MG63 (cell line): ENCODE measurements around the gene MAFF. TPM values are rescaled to one million over a fixed set of nuclear protein-coding genes. Genes with fewer than 3 reads are reported as not detected.

Experiments
- DNase-seq: peaks from one replicate; pipeline ENCODE4 v3.0.0-alpha.2; 2020
- H3K27me3 ChIP-seq: fragments of 250-450 bp; sonication (Bioruptor Pico); 2 replicates; pipeline ENCODE4 v1.5.1; 2020; ENCODE audit warnings: mild to moderate bottlenecking, moderate library complexity
- H3K36me3 ChIP-seq: fragments of 250-450 bp; sonication (Bioruptor Pico); 2 replicates; pipeline ENCODE4 v1.5.1; 2020; ENCODE audit warnings: mild to moderate bottlenecking, moderate library complexity
- H3K4me3 ChIP-seq: fragments of 250-450 bp; sonication (Bioruptor Pico); 2 replicates; pipeline ENCODE4 v1.5.1; 2020; ENCODE audit warnings: mild to moderate bottlenecking, moderate library complexity
- H3K9me3 ChIP-seq: fragments of 250-450 bp; sonication (Bioruptor Pico); 2 replicates; pipeline ENCODE4 v1.5.1; 2020; ENCODE audit warnings: mild to moderate bottlenecking, moderate library complexity
- total RNA-seq: library from RNA; depleted of rRNA; stranded (reverse); fragments of >200 nt; shearing (Covaris generic); gene quantifications from 2 replicates; pipeline ENCODE4 v1.2.3, GENCODE V29; 2014; ENCODE audit warnings: low replicate concordance

MAFF gene
- total RNA-seq, 1 experiment from 2014 or later = 22.0 TPM

GRCh38 chr22:38213319-38213989 is 11.7 kb downstream of the MAFF start:
- Histone ChIP-seq H3K4me3 (no peak overlapping the region), H3K36me3 (peaks cover 54% of the 10 kb centered on the region), H3K9me3 (no peaks in the 10 kb centered on the region), H3K27me3 (no peaks in the 10 kb centered on the region)
- no peak for DNase-seq

- DNase-seq = no peak
- Histone ChIP-seq H3K9me3 (no peaks in the 10 kb centered on the region), H3K36me3 (peaks cover 55% of the 10 kb centered on the region), H3K4me3 (no peak overlapping the region), H3K27me3 (no peaks in the 10 kb centered on the region)
Measured at GRCh38 chr22:38213990-38214301, 12.2 kb downstream of the MAFF start.

GRCh38 chr22:38214302-38215056 is 12.7 kb downstream of the MAFF start:
- no peak for DNase-seq
- no peak overlapping the region for H3K4me3 ChIP-seq

GRCh38 chr22:38215156-38216038 is 13.6 kb downstream of the MAFF start:
- Histone ChIP-seq H3K9me3 (no peaks in the 10 kb centered on the region), H3K36me3 (peaks cover 49% of the 10 kb centered on the region), H3K4me3 (no peak overlapping the region), H3K27me3 (no peaks in the 10 kb centered on the region)
- no peak for DNase-seq

More at GRCh38 chr22:38214302-38215056, 12.7 kb downstream of the MAFF start:
- peaks cover 55% of the 10 kb centered on the region for H3K36me3 ChIP-seq
- H3K27me3 ChIP-seq = no peaks in the 10 kb centered on the region
- no peaks in the 10 kb centered on the region for H3K9me3 ChIP-seq

- DNase-seq = peak; percentile 95
- no peaks in the 10 kb centered on the region for H3K9me3 ChIP-seq
- no peak overlapping the region for H3K4me3 ChIP-seq
- peaks cover 50% of the 10 kb centered on the region for H3K36me3 ChIP-seq
- H3K27me3 ChIP-seq = no peaks in the 10 kb centered on the region
Measured at GRCh38 chr22:38218661-38219622, 17.1 kb downstream of the MAFF start.

- H3K27me3 ChIP-seq = no peaks in the 10 kb centered on the region
- no peaks in the 10 kb centered on the region for H3K9me3 ChIP-seq
- no peak overlapping the region for H3K4me3 ChIP-seq
- DNase-seq = no peak
- peaks cover 51% of the 10 kb centered on the region for H3K36me3 ChIP-seq
Measured at GRCh38 chr22:38219632-38220031, 17.8 kb downstream of the MAFF start.

GRCh38 chr22:38220163-38220562 is 18.4 kb downstream of the MAFF start:
- H3K27me3 ChIP-seq = no peaks in the 10 kb centered on the region
- H3K9me3 ChIP-seq = no peaks in the 10 kb centered on the region
- peaks cover 52% of the 10 kb centered on the region for H3K36me3 ChIP-seq
- H3K4me3 ChIP-seq = no peak overlapping the region
- no peak for DNase-seq

GRCh38 chr22:38220653-38221386 is 19.0 kb downstream of the MAFF start:
- Histone ChIP-seq H3K9me3 (no peaks in the 10 kb centered on the region), H3K27me3 (no peaks in the 10 kb centered on the region), H3K4me3 (no peak overlapping the region), H3K36me3 (peaks cover 45% of the 10 kb centered on the region)
- no peak for DNase-seq

- H3K36me3 ChIP-seq = peaks cover 46% of the 10 kb centered on the region
- no peak for DNase-seq
Measured at GRCh38 chr22:38221407-38221806, 19.6 kb downstream of the MAFF start.

GRCh38 chr22:38221908-38222796 is 20.4 kb downstream of the MAFF start:
- no peak overlapping the region for H3K4me3 ChIP-seq
- peaks cover 48% of the 10 kb centered on the region for H3K36me3 ChIP-seq
- DNase-seq = no peak
- no peaks in the 10 kb centered on the region for H3K27me3 ChIP-seq
- no peaks in the 10 kb centered on the region for H3K9me3 ChIP-seq

More at GRCh38 chr22:38221407-38221806, 19.6 kb downstream of the MAFF start:
- no peaks in the 10 kb centered on the region for H3K9me3 ChIP-seq
- no peak overlapping the region for H3K4me3 ChIP-seq
- no peaks in the 10 kb centered on the region for H3K27me3 ChIP-seq

- no peak for DNase-seq
- Histone ChIP-seq H3K9me3 (no peaks in the 10 kb centered on the region), H3K4me3 (no peak overlapping the region), H3K27me3 (no peaks in the 10 kb centered on the region), H3K36me3 (peaks cover 51% of the 10 kb centered on the region)
Measured at GRCh38 chr22:38222797-38223119, 21.0 kb downstream of the MAFF start.

- Histone ChIP-seq H3K9me3 (no peaks in the 10 kb centered on the region), H3K4me3 (no peak overlapping the region), H3K36me3 (peaks cover 53% of the 10 kb centered on the region), H3K27me3 (no peaks in the 10 kb centered on the region)
- DNase-seq = no peak
Measured at GRCh38 chr22:38223289-38223960, 21.6 kb downstream of the MAFF start.

- Histone ChIP-seq H3K9me3 (no peaks in the 10 kb centered on the region), H3K36me3 (peaks cover 62% of the 10 kb centered on the region), H3K27me3 (no peaks in the 10 kb centered on the region), H3K4me3 (no peak overlapping the region)
- no peak for DNase-seq
Measured at GRCh38 chr22:38226853-38227649, 25.3 kb downstream of the MAFF start.
